Fibroblast of peridontal ligament (primary cell): ENCODE results near the gene C16orf46.
A peak's percentile ranks its signal among the peaks of the same experiment; 100 is the strongest.

ENCODE experiments used
- DNase-seq: peaks from one replicate; pipeline ENCODE4 v3.0.0-alpha.2; 2010; ENCODE audit errors: extremely low read depth

Gene C16orf46

DNA sequence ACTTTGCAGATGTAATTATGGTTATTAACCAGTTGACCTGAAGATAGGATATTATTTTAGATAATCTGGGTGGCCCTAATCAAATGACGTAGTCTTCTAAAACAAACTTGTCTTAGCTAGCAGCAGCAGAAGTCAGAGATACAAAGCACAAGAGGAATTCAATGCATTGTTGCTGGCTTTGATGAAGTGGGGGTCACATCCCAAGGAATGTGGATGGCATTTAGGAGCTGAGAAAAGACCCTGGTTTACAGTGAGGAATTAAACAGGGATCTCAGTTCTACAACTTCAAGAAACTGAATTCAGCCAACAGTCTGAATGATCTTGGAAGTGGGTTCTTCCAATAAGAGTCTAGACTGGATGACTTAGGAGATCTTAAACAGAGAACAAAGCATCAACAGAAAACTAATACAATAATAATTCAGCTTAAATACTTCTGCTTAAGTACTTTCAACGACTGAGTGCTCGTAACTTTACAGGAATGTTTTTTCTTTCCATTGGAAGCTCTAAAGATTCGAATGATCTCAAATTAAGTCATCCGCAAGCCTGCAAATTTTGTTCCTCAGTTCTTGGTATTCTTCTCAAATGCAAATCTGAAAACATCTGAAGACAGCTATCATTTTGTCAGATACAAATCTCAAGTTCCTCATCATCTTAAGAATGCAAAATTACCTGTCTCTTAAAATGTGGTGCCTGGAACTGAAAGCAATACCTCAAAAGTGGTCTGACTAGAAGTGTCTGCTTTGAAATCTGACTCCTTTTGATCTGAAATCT is 3.3 kb downstream of the C16orf46 start:
- no peak for DNase-seq

DNA sequence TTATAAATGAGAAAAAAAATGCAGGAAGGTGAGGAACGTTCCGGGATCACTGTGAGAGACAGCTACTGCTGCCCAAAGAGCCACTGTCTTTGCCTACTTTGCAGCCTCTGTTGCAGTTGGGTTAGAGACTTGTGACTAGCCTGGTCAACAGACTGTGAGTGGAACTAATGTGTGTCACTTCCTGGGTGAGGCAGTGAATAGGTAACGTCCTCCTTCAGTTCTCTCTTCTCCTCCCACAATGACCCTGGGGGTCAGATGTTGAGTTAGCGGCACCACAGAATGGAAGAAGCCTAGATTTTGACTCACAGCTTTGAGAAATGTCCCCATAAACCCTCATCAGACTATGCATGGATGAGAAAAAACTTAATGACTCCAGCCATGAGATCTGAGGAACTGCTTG is 5.2 kb downstream of the C16orf46 start:
- no peak for DNase-seq

DNA sequence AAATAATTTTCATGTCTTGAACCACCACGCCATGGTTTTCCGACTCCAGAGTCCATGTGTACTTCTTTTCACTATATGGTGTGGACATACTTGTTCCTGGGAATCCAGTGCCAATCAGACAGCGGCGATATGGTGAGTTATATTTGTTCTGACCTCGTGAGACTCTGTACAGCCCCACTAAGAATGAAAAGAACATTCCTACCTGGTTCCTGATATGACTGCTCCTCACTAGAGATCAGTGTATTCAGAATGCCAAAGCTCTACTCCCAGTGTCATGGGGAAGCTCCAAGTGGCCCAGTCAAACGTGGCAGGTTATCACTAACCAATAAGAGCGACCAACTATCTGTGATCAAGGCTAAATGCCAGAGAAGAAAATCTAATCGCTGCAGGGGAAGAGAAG is 6.1 kb downstream of the C16orf46 start:
- DNase-seq, result no peak

DNA sequence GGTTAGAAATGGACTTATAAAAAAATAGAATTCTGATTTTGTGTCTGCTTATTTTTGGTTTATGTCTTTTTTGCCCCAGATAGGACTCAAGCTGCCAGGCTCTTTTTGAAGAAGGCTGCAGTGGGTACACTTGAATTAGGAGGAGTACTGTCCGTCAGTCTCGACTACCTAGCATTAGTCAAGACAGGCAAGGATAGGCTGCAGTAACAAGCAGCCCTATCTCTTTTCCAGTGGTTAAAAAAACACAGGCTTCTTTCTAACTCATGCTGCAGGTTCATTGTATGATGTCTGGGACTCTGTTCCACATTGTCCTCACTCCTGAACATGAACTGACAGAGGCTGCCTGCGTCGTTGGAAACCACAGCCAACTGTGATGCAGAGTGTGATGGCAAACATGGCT is 8.0 kb downstream of the C16orf46 start:
- DNase-seq, result no peak

DNA sequence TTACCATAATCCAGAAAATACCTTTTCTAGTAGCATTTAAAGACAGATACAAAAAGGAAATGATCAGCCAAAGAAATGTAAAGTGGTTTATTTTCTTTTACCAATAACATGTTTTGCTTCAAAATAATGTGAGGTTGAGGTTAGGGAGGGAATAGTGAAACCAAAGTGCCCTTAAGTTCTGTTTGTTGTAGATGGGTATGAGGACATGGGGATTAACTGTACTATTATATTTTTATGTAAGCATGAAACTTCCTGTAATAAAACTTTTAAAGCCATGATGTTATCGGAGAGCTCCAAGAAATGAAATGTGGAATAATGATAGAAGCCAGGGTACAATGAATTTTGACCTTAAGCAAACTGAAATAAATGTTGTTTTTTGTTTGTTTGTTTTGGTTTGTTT is 9.9 kb downstream of the C16orf46 start:
- DNase-seq, result no peak

DNA sequence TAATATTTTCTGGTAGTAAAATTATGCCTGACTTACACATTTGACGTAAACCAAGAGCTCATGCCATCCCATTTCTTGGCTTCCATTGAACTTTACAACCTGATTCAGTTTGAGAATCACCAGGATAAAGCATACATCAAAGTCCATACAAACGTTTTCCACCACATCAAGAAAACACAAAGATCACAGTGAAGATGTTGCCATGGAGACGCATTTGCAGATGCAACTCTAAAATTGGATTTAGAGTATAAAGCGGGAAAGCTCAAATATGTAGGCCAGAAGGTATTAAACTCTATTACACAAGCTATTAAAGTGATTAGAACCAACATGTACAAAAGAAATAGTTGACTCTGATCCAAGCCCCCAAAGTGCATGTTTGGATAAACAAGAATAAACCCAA is 10.4 kb downstream of the C16orf46 start:
- no peak for DNase-seq

DNA sequence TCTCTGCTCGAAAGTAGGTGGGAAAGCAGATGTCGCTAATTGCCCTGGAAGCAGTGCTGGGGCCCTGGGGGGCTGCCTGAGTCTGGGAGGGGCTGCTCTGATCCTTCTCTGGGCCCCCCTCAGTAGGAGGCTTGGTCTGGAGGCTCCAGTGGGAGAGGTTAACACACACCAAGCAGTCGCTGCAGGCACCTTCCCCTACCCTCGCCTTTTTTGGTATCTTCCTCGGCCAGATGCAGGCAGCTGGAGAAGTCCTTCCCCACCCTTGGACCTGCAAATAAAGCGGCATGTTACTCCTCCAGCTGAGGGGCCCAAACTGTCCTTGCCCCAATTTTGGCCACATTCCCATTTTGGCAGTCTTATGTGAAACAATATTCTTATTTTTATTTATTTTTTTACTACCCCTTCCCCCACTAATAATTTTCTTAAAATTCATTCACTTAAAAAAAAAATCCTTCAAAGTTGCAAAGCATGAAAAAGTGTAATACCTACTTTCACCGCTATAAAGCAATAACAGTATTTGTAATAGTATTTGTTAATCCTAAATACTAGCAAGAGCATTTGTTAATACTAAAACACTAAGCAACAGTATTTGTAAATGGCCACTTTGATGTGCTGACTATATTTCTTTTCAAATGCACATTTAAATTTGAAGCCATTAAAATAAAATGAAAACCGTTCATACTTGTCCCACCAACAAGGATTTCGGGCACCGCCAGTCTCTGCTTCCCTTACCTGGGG is 15.0 kb downstream of the C16orf46 start:
- no peak for DNase-seq

DNA sequence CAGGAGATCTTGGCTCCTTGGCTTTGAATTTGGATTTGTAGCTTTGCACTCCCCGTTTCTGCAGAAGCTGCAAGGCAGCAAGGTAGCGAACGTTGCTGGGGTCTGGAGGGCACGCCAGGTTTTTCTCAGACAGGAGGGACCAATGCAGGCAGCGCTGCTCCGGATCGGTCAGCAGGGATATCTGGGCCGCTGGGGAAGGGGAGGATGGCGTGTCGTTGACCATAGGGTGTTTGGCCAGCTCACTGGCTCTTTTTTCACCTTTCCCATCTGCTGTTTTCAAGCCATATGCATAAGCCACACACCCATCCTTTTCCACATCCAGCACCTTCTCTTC is 15.8 kb downstream of the C16orf46 start:
- DNase-seq, result no peak

DNA sequence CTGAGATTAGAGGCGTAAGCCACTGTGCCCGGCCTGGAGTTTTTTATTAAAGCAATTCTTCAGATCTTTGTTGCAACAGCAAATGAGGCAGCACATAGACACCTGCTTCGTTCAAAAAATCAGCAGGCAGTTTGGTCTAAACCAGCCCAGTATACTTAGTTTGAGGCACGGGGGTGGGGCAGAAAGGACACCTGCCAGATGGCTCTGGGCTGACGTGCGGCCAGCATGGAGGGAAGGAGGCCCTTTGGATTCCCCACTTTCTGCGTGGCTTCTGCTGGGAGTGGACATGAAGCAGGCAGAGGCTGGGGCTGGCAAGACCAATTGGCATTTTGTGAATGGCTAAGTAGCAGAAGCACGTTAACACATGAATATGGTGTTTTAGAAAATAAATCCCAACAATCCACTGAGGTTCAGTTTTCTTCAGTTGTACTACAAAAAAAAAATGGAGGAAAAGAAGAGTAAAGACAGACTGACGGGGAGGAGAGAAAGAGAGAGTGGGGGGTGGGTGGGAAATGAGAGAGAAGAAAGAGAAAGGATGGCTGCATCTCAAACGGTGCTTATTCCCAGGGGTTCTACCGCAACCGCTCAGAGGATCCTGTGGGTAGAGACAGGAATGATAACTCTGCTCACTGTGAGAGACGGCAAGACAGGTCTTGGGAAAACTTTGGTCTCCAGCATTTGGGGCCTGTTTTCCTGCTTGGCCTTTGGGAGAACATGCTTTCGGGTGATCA is 16.3 kb downstream of the C16orf46 start:
- no peak for DNase-seq

DNA sequence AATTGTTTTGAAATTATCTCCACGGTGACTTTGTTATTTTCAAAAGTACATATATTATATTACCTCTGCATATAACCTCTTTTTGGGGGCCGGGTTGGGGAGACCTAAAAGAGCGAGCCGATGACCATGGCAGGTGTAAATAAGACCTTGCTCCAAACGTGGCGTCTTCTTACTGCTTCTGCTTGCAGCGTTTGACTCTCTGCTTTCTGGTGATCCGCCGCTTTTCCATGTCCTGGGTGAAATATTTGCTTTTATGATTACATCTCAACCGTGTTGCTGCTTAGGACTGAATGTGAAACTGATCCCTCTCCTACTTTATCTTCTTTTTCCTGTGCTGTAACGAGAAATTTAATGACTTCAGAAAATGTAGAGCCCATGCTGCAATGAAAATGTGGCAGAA is 23.3 kb downstream of the C16orf46 start:
- no peak for DNase-seq

DNA sequence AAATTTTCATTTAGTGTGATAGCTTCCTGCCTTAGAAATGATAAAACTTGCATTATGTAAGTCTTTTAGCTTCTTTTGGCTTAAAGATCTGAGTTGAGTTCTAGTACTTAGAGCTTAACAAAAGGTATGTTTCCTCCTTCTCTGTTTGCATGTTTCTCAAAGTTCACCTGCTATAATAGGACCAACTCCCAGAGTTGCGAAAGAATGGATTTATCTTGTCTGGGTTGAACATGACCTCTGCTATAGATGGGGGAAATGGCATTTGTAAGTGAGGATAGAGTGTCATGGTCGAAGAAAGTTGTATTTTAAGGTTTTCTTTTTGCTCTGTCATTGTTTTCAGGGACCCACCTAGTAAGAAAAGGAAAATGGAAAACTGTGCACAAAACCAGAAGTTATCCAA is 34.2 kb downstream of the C16orf46 start:
- DNase-seq, result no peak

DNA sequence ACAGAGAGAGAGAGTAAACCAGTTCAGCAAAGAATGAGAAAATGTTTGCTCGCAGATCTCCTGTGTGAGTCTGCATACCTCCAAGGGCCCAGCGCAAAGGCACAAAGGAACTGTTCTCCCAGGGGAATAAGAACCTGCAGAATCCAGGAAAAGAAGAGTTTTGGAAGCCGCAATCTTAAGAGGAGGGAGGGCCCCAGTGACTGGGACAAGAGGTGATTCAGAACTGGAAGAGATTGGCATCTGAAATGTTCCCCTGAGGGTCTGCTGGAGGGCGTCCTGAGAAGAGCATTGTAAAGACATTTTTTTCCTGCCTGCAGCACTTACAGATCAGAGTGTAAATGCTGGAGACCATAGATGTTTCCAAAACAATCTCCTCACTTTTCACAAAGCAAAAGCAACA is 35.3 kb downstream of the C16orf46 start:
- DNase-seq, result no peak

DNA sequence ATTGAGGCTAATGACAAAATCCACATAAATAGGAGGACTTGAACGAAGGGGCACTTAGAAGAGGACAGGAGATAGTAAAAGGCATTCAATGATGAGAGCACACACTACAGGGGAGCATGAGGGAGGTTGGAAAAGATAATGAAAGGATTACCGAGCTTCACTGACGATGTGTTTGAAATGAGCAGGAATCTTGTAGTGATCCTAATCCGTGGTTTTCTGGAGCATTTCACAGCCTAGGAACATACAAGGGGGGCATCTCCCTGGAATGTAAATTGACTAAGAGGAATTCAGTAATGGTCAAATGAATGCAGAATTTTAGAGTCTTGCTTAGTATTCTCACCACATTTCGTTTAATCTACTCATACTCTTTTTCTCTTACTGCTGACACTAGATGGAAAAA is 36.2 kb downstream of the C16orf46 start:
- peak; percentile 24 for DNase-seq

DNA sequence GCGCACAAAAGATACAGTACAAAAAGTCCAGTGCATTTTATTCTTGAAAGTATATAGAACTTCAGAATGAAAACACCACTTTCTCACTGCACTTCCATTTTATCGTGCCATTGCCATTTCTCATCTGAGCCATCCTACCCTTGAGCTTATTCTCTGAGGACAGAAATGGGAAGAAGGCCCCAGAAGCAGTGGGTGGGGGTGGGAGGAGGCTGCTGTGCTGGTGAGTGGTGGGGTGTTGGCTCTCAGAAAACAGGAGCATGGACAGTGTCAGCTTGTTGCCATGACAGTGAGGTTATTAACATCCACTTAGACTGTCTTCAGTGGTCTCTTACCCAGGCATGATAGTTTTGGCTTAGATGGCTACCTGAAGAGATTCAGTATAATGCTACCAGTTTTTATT is 36.9 kb downstream of the C16orf46 start:
- no peak for DNase-seq

DNA sequence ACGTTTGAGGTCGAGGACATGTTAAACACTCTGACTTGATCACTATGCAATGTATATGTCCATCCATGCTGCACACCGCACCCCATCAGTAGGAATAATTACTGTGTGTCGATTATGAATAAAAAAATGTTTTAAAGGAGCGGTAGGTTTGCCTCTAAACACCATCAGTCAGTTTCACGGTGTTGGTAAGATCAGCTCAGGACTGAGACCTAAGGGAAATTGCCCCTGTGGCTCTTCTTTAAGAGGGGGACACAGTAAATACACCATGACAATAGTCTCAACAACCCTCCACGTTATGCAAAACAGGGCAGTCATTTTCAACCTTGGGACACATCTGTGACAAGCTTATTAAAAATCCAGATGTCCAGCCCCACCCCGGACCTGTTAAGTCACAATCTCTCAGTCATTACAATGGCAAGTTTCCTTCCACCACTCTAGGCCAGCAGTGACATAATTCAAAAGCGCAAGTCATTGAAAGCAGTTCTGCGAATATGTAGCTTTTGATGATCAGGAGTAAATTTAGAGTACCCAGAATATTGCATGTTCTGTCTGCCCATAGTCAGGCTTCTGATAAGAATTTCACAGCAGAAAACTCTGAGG is 40.2 kb downstream of the C16orf46 start:
- no peak for DNase-seq

DNA sequence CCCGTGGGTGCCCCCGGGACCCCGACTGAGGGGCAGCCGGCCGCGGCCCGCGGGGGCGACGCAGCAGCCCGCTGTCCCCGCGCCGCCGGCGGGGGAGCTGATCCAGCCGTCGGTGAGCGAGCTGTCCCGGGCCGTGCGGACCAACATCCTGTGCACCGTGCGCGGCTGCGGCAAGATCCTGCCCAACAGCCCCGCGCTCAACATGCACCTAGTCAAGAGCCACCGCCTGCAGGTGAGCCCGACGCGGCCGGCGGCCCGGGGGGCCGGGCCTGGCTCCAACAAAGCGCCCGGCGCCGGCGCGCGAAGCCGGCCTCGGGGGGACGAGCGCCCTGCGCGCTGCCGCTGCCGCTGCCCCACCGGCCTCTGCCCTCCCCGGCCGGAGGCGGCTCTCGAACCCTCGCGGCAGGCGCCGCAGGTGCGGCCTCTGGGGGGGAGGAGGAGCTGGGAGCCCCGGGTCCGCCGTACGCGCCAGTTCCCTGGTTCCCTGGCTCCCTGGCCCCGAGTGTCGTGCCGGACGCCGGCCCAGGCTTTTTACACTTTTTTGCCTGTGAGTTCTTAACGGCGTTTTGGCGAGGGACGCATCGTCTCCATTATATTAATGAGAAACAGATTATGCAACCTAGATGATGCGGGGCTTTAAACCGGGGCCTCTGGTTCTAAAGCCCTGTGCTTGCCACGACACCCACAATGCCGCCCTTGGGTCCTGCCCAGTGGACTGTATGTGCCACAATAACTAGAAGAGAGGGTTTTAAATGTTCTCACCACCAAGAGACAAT is 40.9 kb downstream of the C16orf46 start:
- peak; percentile 37 for DNase-seq

DNA sequence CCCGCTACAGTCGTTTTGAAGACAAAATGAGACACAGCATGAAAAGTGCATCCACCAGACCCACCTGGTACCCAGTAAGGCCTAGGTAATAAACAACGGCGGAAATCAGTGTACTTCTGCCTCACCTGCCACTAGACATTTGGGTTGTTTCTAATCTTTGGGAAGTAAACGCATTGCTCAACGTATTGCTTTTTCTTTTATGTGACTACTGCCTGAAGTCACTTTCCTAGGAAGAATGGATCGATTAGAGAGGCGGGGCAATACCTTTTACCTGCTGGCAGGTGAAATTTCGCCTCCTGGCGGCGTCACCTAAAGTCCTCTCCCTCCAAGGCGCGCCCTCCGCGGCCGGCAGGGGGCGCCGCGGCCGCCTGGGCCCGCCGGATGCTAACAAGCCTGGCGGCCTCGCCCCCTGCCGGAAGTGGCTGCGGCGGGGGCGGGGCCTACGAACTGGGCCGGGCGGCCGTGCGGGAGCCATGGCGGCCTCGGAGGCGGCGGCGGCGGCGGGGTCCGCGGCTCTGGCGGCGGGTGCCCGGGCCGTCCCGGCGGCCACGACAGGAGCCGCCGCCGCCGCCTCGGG is 41.6 kb downstream of the C16orf46 start, which contains the start of gene ATMIN:
ATMIN (plus strand) TSS at position 445 of the 577 bp plus-strand sequence; CDS start at position 474, 29 bp downstream.
- DNase-seq, result peak; percentile 66

DNA sequence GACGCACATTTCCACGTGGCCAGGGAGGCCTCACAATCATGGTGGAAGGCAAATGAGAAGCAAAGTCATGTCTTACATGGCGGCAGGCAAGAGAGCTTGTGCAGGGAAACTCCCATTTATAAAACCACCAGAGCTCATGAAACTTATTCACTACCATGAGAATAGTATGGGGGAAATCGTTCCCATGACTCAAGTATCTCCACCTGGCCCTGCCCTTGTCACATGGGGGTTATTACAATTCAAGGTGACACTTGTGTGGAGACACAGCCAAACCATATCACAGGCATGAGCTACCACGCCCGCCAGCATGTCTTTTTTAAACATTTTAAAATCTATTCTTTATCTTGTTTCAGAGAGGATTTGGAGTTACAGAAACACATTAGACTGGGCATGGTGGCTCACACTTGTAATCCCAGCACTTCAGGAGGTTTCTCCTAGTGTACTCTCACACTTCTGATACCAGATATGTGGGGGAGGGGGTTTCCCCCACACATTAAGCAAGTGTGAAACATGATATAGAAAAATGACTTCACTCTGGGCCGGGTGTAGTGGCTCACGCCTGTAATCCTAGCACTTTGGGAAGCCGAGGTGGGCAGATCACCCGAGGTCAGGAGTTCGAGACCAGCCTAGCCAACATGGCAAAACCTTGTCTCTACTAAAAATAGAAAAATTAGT is 47.0 kb downstream of the C16orf46 start:
- no peak for DNase-seq

DNA sequence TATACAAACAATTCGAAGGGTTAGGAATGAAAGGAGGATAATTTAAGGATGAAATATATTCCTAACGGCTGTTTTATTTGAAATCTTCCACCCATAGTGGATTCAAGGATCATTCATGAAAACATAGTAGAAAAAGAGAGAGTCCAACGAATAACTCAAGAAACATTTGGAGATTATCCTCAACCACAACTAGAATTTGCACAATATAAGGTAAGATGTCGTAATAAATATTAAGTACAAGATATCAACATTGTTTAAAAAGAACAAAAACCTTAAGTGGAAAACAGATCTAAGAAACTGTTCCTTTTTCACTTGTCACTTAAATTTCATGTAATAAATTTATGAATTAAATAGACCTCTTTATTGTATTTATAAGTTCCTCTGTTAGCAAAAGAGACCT is 50.6 kb downstream of the C16orf46 start:
- DNase-seq, result no peak

DNA sequence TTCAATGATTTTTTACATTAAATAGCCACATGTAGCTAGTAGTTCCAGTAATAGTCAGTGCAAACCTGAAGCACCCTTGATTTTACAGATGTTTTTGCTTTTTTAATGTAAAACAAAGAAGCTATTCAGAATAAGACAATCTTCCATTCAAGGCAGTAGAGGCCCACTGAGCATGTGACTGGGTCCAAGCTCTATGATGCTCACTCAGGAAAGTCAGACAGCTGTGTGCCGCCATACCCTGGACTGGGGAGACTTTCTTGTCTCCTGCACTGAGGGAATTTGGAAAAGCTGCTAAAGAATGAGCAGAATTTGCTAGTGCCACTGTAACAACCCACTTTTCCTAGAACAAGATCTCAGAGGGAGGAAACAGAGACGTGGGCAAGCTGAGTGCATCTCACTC is 58.5 kb downstream of the C16orf46 start:
- no peak for DNase-seq

DNA sequence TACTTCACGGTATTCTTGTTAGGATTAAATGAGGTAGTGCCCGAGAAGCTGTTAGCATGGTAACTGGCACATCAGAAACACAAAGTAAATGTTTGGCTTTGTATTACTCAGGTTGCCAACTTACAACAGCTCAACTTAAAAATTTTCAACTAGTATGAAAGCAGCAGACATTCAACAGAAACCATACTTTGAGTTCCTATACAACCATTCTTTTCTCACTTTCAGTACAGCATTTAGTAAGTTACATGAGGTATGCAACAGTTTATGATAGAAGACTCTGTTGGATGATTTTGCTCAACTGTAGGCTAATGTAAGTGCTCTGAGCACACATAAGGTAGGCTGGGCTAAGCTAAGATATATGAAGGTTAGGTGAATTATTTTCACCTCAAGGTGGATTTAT is 62.4 kb downstream of the C16orf46 start:
- DNase-seq, result no peak
